HepG2 (cell line): Measurements from ENCODE around the gene DDIT4. TPM values are rescaled to one million over a fixed set of nuclear protein-coding genes. Genes with fewer than 3 reads are reported as not detected.
A peak's percentile ranks its signal among the peaks of the same experiment; 100 is the strongest.

Experiments
- GZF1 ChIP-seq: sonication (generic); formaldehyde crosslinking; IDR thresholded peaks from 2 replicates; pipeline ENCODE4 v1.5.1; 2020; ENCODE audit warnings: mild to moderate bottlenecking, missing genetic modification reagents
- HIVEP1 ChIP-seq: sonication (generic); formaldehyde crosslinking; IDR thresholded peaks from 2 replicates; pipeline ENCODE4 v1.4.0; 2020; ENCODE audit warnings: mild to moderate bottlenecking, missing genetic modification reagents
- IRX3 ChIP-seq: sonication (generic); formaldehyde crosslinking; IDR thresholded peaks from 2 replicates; pipeline ENCODE4 v1.8.1; 2023; ENCODE audit warnings: mild to moderate bottlenecking, low read depth, missing genetic modification reagents, borderline replicate concordance
- NPAS2 ChIP-seq: sonication (generic); formaldehyde crosslinking; IDR thresholded peaks from 2 replicates; pipeline ENCODE4 v1.8.0; 2022; ENCODE audit warnings: mild to moderate bottlenecking, missing genetic modification reagents, borderline replicate concordance
- NRL ChIP-seq: sonication (generic); formaldehyde crosslinking; IDR thresholded peaks from 2 replicates; pipeline ENCODE4 v1.5.0; 2020; ENCODE audit warnings: missing genetic modification reagents, mild to moderate bottlenecking, moderate library complexity, borderline replicate concordance
- PRPF4 ChIP-seq: fragments of 200-400 bp; formaldehyde crosslinking; IDR thresholded peaks from 2 replicates; pipeline ENCODE4 v1.6.1; 2016; ENCODE audit warnings: low read length, low read depth; ENCODE audit not compliant: poor library complexity, severe bottlenecking
- RFX3 ChIP-seq: IDR thresholded peaks from 2 replicates; pipeline ENCODE4 v1.6.1; 2016; ENCODE audit warnings: missing biosample characterization, missing genetic modification reagents
- STAT5B ChIP-seq: sonication (generic); formaldehyde crosslinking; IDR thresholded peaks from 2 replicates; pipeline ENCODE4 v1.4.0; 2020; ENCODE audit warnings: missing genetic modification reagents
- ZFP36 ChIP-seq: fragments of 150-350 bp; IDR thresholded peaks from 2 replicates; pipeline ENCODE4 v1.6.1; 2018; ENCODE audit warnings: borderline replicate concordance, low read length, low read depth; ENCODE audit not compliant: partially characterized antibody
- ZKSCAN5 ChIP-seq: sonication (generic); formaldehyde crosslinking; IDR thresholded peaks from 2 replicates; pipeline ENCODE4 v1.5.1; 2020; ENCODE audit warnings: mild to moderate bottlenecking, missing genetic modification reagents
- ZNF484 ChIP-seq: sonication (generic); formaldehyde crosslinking; IDR thresholded peaks from 2 replicates; pipeline ENCODE4 v1.5.1; 2020; ENCODE audit warnings: mild to moderate bottlenecking, low read depth, missing genetic modification reagents, borderline replicate concordance
- ZNF816 ChIP-seq: sonication (generic); formaldehyde crosslinking; IDR thresholded peaks from 2 replicates; pipeline ENCODE4 v1.8.0; 2022; ENCODE audit warnings: missing genetic modification reagents, mild to moderate bottlenecking, borderline replicate concordance
- polyA plus RNA-seq, 8 experiments: library from polyadenylated mRNA; depleted of rRNA in 3 of 8; stranded (reverse) in 7 of 8; unstranded in 1 of 8; fragments of >200 nt; fragmentation: Illumina TruSeq in 4 of 8; extraction: Trizol in 4 of 8; gene quantifications; 2 replicates each; pipeline versions ENCODE4 v1.2.1 to v1.2.3, GENCODE V29; 2011 to 2016; ENCODE audit warnings: low read depth in 4 of 8, missing spikeins in 1 of 8, mixed read lengths in 1 of 8; ENCODE audit not compliant: insufficient read depth in 1 of 8
- total RNA-seq, 5 experiments: library from RNA; depleted of rRNA; stranded (reverse); fragments of >200 nt; fragmentation: Illumina TruSeq; extraction: Trizol; gene quantifications; 2 replicates each; pipeline ENCODE4 v1.2.3, GENCODE V29; 2016; ENCODE audit warnings: low read depth in 1 of 5
- TF ChIP-seq, protein P1 (sequence below), 2 experiments: sonication (generic) in 1 of 2; formaldehyde crosslinking in 1 of 2; IDR thresholded peaks; 2 replicates each; pipeline versions ENCODE4 v1.6.1 to v1.9.0; 2014 to 2022; ENCODE audit warnings: antibody characterized with exemption in 1 of 2, borderline replicate concordance in 1 of 2, inconsistent platforms in 1 of 2, low read depth in 1 of 2, missing genetic modification reagents in 1 of 2
- TF ChIP-seq, protein P2 (sequence below): sonication (generic); formaldehyde crosslinking; IDR thresholded peaks from 2 replicates; pipeline ENCODE4 v1.4.0; 2020; ENCODE audit warnings: missing genetic modification reagents
- TF ChIP-seq, protein P3 (sequence below): sonication (generic); formaldehyde crosslinking; IDR thresholded peaks from 2 replicates; pipeline ENCODE4 v1.4.0; 2020; ENCODE audit warnings: low read depth, mild to moderate bottlenecking, missing genetic modification reagents
- TF ChIP-seq, protein P4 (sequence below): sonication (generic); formaldehyde crosslinking; IDR thresholded peaks from 2 replicates; pipeline ENCODE4 v1.4.0; 2020; ENCODE audit warnings: mild to moderate bottlenecking, missing genetic modification reagents

The DDIT4 gene
- total and polyA plus RNA-seq, 2 of the 13 experiments (the other 11 are each of a cell fraction or from before 2014, with no cell fraction given), result 35.6 to 40.7 TPM

DNA sequence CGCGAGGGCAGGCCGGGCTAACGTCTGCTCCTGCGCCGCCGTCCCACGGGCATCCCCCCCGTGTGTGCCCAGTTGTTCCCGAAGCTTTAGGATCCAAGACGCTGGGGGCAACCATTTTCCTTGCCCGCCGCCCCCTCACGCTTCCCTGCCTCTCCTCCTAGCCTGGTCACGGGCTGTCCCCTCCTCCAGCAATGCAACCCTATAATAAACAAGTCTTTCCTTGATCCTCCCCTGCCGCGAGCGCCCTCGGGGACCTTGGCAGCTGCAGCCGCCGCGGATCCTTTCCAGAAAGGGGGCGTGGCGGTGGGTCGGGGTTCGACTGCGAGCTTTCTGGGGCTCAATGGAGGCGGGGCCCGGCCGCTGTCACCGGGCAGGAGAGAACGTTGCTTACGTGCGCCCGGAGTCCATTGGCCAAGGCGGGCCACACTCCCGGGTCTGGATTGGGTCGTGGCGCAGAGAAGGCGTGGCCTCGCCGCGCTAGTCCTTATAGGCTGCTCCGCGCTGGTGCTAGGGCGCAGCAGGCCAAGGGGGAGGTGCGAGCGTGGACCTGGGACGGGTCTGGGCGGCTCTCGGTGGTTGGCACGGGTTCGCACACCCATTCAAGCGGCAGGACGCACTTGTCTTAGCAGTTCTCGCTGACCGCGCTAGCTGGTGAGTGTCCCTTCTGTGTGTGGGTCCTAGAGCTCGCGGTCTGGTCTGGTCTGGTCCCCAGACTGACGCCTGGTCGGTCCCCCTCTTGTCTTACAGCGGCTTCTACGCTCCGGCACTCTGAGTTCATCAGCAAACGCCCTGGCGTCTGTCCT, at the start of gene DDIT4 (continued):
- TF ChIP-seq ZFP36 (no peak), HIVEP1 (CRISPR knock-in tag) (no peak; the same call in 1 of the 2 replicates), NRL (CRISPR knock-in tag) (peak; percentile 88; the same call in 1 of the 2 replicates), ZKSCAN5 (CRISPR knock-in tag) (no peak), RFX3 (CRISPR knock-in tag) (no peak), STAT5B (CRISPR knock-in tag) (no peak), ZNF484 (CRISPR knock-in tag) (no peak), IRX3 (0 out of 2 replicates have a peak, but pooled peaks have one; percentile 81), GZF1 (CRISPR knock-in tag) (no peak; the same call in 1 of the 2 replicates), PRPF4 (no peak), ZNF816 (CRISPR knock-in tag) (no peak), NPAS2 (no peak)
- TF ChIP-seq, protein P1, sequence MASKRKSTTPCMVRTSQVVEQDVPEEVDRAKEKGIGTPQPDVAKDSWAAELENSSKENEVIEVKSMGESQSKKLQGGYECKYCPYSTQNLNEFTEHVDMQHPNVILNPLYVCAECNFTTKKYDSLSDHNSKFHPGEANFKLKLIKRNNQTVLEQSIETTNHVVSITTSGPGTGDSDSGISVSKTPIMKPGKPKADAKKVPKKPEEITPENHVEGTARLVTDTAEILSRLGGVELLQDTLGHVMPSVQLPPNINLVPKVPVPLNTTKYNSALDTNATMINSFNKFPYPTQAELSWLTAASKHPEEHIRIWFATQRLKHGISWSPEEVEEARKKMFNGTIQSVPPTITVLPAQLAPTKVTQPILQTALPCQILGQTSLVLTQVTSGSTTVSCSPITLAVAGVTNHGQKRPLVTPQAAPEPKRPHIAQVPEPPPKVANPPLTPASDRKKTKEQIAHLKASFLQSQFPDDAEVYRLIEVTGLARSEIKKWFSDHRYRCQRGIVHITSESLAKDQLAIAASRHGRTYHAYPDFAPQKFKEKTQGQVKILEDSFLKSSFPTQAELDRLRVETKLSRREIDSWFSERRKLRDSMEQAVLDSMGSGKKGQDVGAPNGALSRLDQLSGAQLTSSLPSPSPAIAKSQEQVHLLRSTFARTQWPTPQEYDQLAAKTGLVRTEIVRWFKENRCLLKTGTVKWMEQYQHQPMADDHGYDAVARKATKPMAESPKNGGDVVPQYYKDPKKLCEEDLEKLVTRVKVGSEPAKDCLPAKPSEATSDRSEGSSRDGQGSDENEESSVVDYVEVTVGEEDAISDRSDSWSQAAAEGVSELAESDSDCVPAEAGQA (IDR thresholded peaks at IDR 0.05; ENCODE audit: low read depth), result no peak
- TF ChIP-seq, protein P1 (CRISPR knock-in tag; IDR thresholded peaks at IDR 0.05; ENCODE audit: borderline replicate concordance), result peak; percentile 83; the same call in 1 of the 2 replicates
- TF ChIP-seq, protein P2, sequence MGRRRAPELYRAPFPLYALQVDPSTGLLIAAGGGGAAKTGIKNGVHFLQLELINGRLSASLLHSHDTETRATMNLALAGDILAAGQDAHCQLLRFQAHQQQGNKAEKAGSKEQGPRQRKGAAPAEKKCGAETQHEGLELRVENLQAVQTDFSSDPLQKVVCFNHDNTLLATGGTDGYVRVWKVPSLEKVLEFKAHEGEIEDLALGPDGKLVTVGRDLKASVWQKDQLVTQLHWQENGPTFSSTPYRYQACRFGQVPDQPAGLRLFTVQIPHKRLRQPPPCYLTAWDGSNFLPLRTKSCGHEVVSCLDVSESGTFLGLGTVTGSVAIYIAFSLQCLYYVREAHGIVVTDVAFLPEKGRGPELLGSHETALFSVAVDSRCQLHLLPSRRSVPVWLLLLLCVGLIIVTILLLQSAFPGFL, result 0 out of 2 replicates have a peak, but pooled peaks have one; percentile 68
- TF ChIP-seq, protein P3, sequence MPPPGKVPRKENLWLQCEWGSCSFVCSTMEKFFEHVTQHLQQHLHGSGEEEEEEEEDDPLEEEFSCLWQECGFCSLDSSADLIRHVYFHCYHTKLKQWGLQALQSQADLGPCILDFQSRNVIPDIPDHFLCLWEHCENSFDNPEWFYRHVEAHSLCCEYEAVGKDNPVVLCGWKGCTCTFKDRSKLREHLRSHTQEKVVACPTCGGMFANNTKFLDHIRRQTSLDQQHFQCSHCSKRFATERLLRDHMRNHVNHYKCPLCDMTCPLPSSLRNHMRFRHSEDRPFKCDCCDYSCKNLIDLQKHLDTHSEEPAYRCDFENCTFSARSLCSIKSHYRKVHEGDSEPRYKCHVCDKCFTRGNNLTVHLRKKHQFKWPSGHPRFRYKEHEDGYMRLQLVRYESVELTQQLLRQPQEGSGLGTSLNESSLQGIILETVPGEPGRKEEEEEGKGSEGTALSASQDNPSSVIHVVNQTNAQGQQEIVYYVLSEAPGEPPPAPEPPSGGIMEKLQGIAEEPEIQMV (CRISPR knock-in tag), result peak; percentile 67; the same call in 1 of the 2 replicates
- TF ChIP-seq, protein P4, sequence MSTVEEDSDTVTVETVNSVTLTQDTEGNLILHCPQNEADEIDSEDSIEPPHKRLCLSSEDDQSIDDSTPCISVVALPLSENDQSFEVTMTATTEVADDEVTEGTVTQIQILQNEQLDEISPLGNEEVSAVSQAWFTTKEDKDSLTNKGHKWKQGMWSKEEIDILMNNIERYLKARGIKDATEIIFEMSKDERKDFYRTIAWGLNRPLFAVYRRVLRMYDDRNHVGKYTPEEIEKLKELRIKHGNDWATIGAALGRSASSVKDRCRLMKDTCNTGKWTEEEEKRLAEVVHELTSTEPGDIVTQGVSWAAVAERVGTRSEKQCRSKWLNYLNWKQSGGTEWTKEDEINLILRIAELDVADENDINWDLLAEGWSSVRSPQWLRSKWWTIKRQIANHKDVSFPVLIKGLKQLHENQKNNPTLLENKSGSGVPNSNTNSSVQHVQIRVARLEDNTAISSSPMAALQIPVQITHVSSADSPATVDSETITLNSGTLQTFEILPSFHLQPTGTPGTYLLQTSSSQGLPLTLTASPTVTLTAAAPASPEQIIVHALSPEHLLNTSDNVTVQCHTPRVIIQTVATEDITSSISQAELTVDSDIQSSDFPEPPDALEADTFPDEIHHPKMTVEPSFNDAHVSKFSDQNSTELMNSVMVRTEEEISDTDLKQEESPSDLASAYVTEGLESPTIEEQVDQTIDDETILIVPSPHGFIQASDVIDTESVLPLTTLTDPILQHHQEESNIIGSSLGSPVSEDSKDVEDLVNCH (CRISPR knock-in tag), result no peak; the same call in 1 of the 2 replicates
